HepG2 (cell line): ENCODE data around the gene ORM1. TPM values are rescaled to one million over a fixed set of nuclear protein-coding genes. Genes with fewer than 3 reads are reported as not detected.

Source experiments
- ADNP ChIP-seq: sonication (generic); formaldehyde crosslinking; IDR thresholded peaks from 2 replicates; pipeline ENCODE4 v1.4.0; 2020; ENCODE audit warnings: missing genetic modification reagents
- ARHGAP35 ChIP-seq: sonication (generic); formaldehyde crosslinking; IDR thresholded peaks from 2 replicates; pipeline ENCODE4 v1.9.0; 2022; ENCODE audit warnings: mild to moderate bottlenecking, inconsistent platforms, moderate library complexity, missing genetic modification reagents, borderline replicate concordance
- EP300 ChIP-seq, 3 experiments: sonication (generic) in 1 of 3; formaldehyde crosslinking in 1 of 3; IDR thresholded peaks; 2 replicates each; pipeline versions ENCODE4 v1.5.1 to v1.6.1; 2011 to 2020; ENCODE audit warnings: low read depth in 2 of 3, low read length in 2 of 3, borderline replicate concordance in 1 of 3, improper control_type of control experiment in 1 of 3, mild to moderate bottlenecking in 1 of 3, missing genetic modification reagents in 1 of 3, moderate library complexity in 1 of 3
- FOXA3 ChIP-seq: IDR thresholded peaks from 2 replicates; pipeline ENCODE4 v1.6.1; 2016; ENCODE audit warnings: missing genetic modification reagents, missing compliant biosample characterization
- GATAD2A ChIP-seq: IDR thresholded peaks from 2 replicates; pipeline ENCODE4 v1.6.1; 2016
- HDAC2 ChIP-seq: sonication (generic); formaldehyde crosslinking; IDR thresholded peaks from 2 replicates; pipeline ENCODE4 v1.4.0; 2020; ENCODE audit warnings: missing genetic modification reagents
- HNF4A ChIP-seq: sonication (generic); formaldehyde crosslinking; IDR thresholded peaks from 2 replicates; pipeline ENCODE4 v1.4.0; 2020; ENCODE audit warnings: missing genetic modification reagents
- KLF12 ChIP-seq: sonication (generic); formaldehyde crosslinking; IDR thresholded peaks from 2 replicates; pipeline ENCODE4 v1.4.0; 2020; ENCODE audit warnings: missing genetic modification reagents, borderline replicate concordance
- MIXL1 ChIP-seq: IDR thresholded peaks from 2 replicates; pipeline ENCODE4 v1.6.1; 2016
- MTERF4 ChIP-seq: sonication (generic); formaldehyde crosslinking; IDR thresholded peaks from 2 replicates; pipeline ENCODE4 v1.8.0; 2023; ENCODE audit warnings: mild to moderate bottlenecking, missing genetic modification reagents
- RBFOX2 ChIP-seq: fragments of 200-400 bp; formaldehyde crosslinking; IDR thresholded peaks from 2 replicates; pipeline ENCODE4 v1.6.1; 2017; ENCODE audit warnings: low read depth, mild to moderate bottlenecking, low read length
- REPIN1 ChIP-seq: sonication (generic); formaldehyde crosslinking; IDR thresholded peaks from 2 replicates; pipeline ENCODE4 v1.8.0; 2022; ENCODE audit warnings: missing genetic modification reagents, low read depth, mild to moderate bottlenecking, borderline replicate concordance
- RFX3 ChIP-seq: IDR thresholded peaks from 2 replicates; pipeline ENCODE4 v1.6.1; 2016; ENCODE audit warnings: missing biosample characterization, missing genetic modification reagents
- SAP130 ChIP-seq: IDR thresholded peaks from 2 replicates; pipeline ENCODE4 v1.6.1; 2016; ENCODE audit warnings: low read depth
- SMAD3 ChIP-seq: sonication (generic); formaldehyde crosslinking; IDR thresholded peaks from 2 replicates; pipeline ENCODE4 v1.4.0; 2020; ENCODE audit warnings: missing genetic modification reagents
- SSRP1 ChIP-seq: IDR thresholded peaks from 2 replicates; pipeline ENCODE4 v1.6.1; 2016; ENCODE audit warnings: control low read depth
- STAG1 ChIP-seq: sonication (generic); formaldehyde crosslinking; IDR thresholded peaks from 2 replicates; pipeline ENCODE4 v1.4.0; 2020; ENCODE audit warnings: missing genetic modification reagents
- TEAD3 ChIP-seq: optimal IDR thresholded peaks from 2 replicates; pipeline ENCODE3; 2016; ENCODE audit warnings: borderline replicate concordance
- ZBTB33 ChIP-seq: sonication (generic); formaldehyde crosslinking; IDR thresholded peaks from 2 replicates; pipeline ENCODE4 v1.4.0; 2020; ENCODE audit warnings: missing genetic modification reagents
- ZFP1 ChIP-seq: IDR thresholded peaks from 2 replicates; pipeline ENCODE4 v1.6.1; 2016
- ZNF101 ChIP-seq: sonication (generic); formaldehyde crosslinking; IDR thresholded peaks from 2 replicates; pipeline ENCODE4 v1.4.0; 2020; ENCODE audit warnings: mild to moderate bottlenecking, low read depth, missing genetic modification reagents, borderline replicate concordance
- ZNF124 ChIP-seq: sonication (generic); formaldehyde crosslinking; IDR thresholded peaks from 2 replicates; pipeline ENCODE4 v1.4.0; 2020; ENCODE audit warnings: missing genetic modification reagents
- ZNF24 ChIP-seq: fragments of 450-650 bp; IDR thresholded peaks from 2 replicates; pipeline ENCODE4 v1.6.1; 2017; ENCODE audit warnings: antibody characterized with exemption, mild to moderate bottlenecking
- ZNF746 ChIP-seq: sonication (generic); formaldehyde crosslinking; IDR thresholded peaks from 2 replicates; pipeline ENCODE4 v1.8.0; 2022; ENCODE audit warnings: mild to moderate bottlenecking, missing genetic modification reagents
- ZSCAN21 ChIP-seq: sonication (generic); formaldehyde crosslinking; IDR thresholded peaks from 2 replicates; pipeline ENCODE4 v1.8.0; 2022; ENCODE audit warnings: mild to moderate bottlenecking, missing genetic modification reagents, moderate library complexity, borderline replicate concordance
- polyA plus RNA-seq, 8 experiments: library from polyadenylated mRNA; depleted of rRNA in 3 of 8; stranded (reverse) in 7 of 8; unstranded in 1 of 8; fragments of >200 nt; fragmentation: Illumina TruSeq in 4 of 8; extraction: Trizol in 4 of 8; gene quantifications; 2 replicates each; pipeline versions ENCODE4 v1.2.1 to v1.2.3, GENCODE V29; 2011 to 2016; ENCODE audit warnings: low read depth in 4 of 8, missing spikeins in 1 of 8, mixed read lengths in 1 of 8; ENCODE audit not compliant: insufficient read depth in 1 of 8
- total RNA-seq, 5 experiments: library from RNA; depleted of rRNA; stranded (reverse); fragments of >200 nt; fragmentation: Illumina TruSeq; extraction: Trizol; gene quantifications; 2 replicates each; pipeline ENCODE4 v1.2.3, GENCODE V29; 2016; ENCODE audit warnings: low read depth in 1 of 5
- TF ChIP-seq, protein P1 (sequence below): IDR thresholded peaks from 2 replicates; pipeline ENCODE4 v1.6.1; 2016; ENCODE audit warnings: low read depth, borderline replicate concordance
- TF ChIP-seq, protein P2 (sequence below): sonication (generic); formaldehyde crosslinking; IDR thresholded peaks from 2 replicates; pipeline ENCODE4 v1.5.0; 2020; ENCODE audit warnings: missing genetic modification reagents

Gene ORM1
- total and polyA plus RNA-seq, 2 of the 13 experiments (the other 11 are each of a cell fraction or from before 2014, with no cell fraction given) = 699 to 1,180 TPM

- TF ChIP-seq ZSCAN21 (CRISPR knock-in tag) = no peak
- TF ChIP-seq ZNF24 = 0 out of 2 replicates have a peak, but pooled peaks have one; percentile 33
- no peak for TF ChIP-seq SMAD3
- TF ChIP-seq ARHGAP35 (CRISPR knock-in tag) = no peak
- TF ChIP-seq RFX3 (CRISPR knock-in tag) = no peak
- TF ChIP-seq KLF12 (CRISPR knock-in tag) = no peak
- peak; percentile 63 for TF ChIP-seq FOXA3 (CRISPR knock-in tag)
- TF ChIP-seq STAG1 (CRISPR knock-in tag) = no peak
- TF ChIP-seq RBFOX2 = no peak
- TF ChIP-seq SSRP1 (CRISPR knock-in tag) = no peak
- TF ChIP-seq HDAC2 (CRISPR knock-in tag) = no peak
- no peak for TF ChIP-seq REPIN1 (CRISPR knock-in tag)
- peak in 1 of 2 experiments; percentile 77; a peak in 1 of 4 replicates for TF ChIP-seq EP300 (IDR thresholded peaks at IDR 0.05; ENCODE audit: low read depth in 2 of 2, low read length in 2 of 2)
- TF ChIP-seq EP300 (CRISPR knock-in tag; IDR thresholded peaks at IDR 0.05; ENCODE audit: borderline replicate concordance) = no peak
- no peak for TF ChIP-seq ZNF124
- no peak for TF ChIP-seq ADNP (CRISPR knock-in tag)
- 0 out of 2 replicates have a peak, but pooled peaks have one; percentile 18 for TF ChIP-seq SAP130 (CRISPR knock-in tag)
- TF ChIP-seq GATAD2A (CRISPR knock-in tag) = peak; percentile 77
- TF ChIP-seq ZNF101 (CRISPR knock-in tag) = no peak
- no peak for TF ChIP-seq ZBTB33 (CRISPR knock-in tag)
- no peak for TF ChIP-seq TEAD3 (CRISPR knock-in tag)
- TF ChIP-seq ZFP1 (CRISPR knock-in tag) = no peak
- TF ChIP-seq HNF4A = no peak
- TF ChIP-seq, protein P1, sequence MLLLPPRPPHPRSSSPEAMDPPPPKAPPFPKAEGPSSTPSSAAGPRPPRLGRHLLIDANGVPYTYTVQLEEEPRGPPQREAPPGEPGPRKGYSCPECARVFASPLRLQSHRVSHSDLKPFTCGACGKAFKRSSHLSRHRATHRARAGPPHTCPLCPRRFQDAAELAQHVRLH (CRISPR knock-in tag) = no peak
- no peak for TF ChIP-seq ZNF746 (CRISPR knock-in tag)
- no peak for TF ChIP-seq MTERF4
- TF ChIP-seq, protein P2, sequence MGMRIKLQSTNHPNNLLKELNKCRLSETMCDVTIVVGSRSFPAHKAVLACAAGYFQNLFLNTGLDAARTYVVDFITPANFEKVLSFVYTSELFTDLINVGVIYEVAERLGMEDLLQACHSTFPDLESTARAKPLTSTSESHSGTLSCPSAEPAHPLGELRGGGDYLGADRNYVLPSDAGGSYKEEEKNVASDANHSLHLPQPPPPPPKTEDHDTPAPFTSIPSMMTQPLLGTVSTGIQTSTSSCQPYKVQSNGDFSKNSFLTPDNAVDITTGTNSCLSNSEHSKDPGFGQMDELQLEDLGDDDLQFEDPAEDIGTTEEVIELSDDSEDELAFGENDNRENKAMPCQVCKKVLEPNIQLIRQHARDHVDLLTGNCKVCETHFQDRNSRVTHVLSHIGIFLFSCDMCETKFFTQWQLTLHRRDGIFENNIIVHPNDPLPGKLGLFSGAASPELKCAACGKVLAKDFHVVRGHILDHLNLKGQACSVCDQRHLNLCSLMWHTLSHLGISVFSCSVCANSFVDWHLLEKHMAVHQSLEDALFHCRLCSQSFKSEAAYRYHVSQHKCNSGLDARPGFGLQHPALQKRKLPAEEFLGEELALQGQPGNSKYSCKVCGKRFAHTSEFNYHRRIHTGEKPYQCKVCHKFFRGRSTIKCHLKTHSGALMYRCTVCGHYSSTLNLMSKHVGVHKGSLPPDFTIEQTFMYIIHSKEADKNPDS (CRISPR knock-in tag) = peak; percentile 81; the same call in 1 of the 2 replicates
- TF ChIP-seq MIXL1 (CRISPR knock-in tag) = 0 out of 2 replicates have a peak, but pooled peaks have one; percentile 12
These were observed 41.5 kb downstream of the ORM1 start (continued) for GRCh38 chr9:114364134-114365041.
